Measurements from ENCODE around the gene TAS1R1. TPM values are rescaled to one million over a fixed set of nuclear protein-coding genes. Genes with fewer than 3 reads are reported as not detected.

Gene TAS1R1
- total and polyA plus RNA-seq, 9 of the 15 experiments (the other 6 are each of a cell fraction or from before 2014, with no cell fraction given) = 0.06 TPM; not detected in 8

DNA sequence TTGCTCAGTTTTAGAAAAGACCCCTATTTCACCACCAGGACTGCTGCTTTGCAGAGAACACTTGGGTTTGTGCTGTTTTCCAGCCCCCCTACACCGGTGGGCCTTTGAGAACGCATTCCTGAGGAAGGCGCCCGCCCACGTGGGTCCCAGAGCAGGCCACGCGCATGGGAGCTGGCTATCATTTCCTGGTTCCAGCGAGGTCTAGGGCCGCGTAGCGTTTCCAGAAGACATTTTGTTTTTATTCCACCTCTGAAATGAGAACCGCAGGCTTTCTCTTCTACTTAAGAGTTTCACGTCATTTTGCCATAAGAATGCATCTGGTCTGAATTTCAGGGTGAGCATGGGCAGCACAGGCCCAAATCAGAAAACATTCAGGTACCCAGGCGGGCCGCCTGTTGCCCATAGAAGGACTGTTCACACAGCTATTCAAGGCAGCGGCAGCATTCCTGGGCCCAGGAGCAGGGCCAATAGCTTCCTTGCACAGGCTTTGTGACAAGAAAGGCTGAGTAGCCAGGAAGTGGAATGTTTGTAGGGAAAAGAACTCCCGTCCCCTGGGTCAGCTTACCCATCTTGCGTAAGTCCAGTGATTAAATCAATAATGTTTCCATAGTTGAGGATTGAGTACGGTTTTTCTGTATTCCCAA is 48.9 kb downstream of the TAS1R1 start (continued):
- TF ChIP-seq TOE1 (IDR thresholded peaks at IDR 0.05; ENCODE audit: borderline replicate concordance) = peak; percentile 39; the same call in 1 of the 2 replicates
- peak; percentile 30; the same call in 1 of the 2 replicates for TF ChIP-seq TOE1 (CRISPR knock-in tag; IDR thresholded peaks at IDR 0.05; ENCODE audit: borderline replicate concordance, low read depth)
- TF ChIP-seq MTA1 (IDR thresholded peaks at IDR 0.05; ENCODE audit: borderline replicate concordance) = 0 out of 2 replicates have a peak, but pooled peaks have one; percentile 8
- TF ChIP-seq, protein P1, sequence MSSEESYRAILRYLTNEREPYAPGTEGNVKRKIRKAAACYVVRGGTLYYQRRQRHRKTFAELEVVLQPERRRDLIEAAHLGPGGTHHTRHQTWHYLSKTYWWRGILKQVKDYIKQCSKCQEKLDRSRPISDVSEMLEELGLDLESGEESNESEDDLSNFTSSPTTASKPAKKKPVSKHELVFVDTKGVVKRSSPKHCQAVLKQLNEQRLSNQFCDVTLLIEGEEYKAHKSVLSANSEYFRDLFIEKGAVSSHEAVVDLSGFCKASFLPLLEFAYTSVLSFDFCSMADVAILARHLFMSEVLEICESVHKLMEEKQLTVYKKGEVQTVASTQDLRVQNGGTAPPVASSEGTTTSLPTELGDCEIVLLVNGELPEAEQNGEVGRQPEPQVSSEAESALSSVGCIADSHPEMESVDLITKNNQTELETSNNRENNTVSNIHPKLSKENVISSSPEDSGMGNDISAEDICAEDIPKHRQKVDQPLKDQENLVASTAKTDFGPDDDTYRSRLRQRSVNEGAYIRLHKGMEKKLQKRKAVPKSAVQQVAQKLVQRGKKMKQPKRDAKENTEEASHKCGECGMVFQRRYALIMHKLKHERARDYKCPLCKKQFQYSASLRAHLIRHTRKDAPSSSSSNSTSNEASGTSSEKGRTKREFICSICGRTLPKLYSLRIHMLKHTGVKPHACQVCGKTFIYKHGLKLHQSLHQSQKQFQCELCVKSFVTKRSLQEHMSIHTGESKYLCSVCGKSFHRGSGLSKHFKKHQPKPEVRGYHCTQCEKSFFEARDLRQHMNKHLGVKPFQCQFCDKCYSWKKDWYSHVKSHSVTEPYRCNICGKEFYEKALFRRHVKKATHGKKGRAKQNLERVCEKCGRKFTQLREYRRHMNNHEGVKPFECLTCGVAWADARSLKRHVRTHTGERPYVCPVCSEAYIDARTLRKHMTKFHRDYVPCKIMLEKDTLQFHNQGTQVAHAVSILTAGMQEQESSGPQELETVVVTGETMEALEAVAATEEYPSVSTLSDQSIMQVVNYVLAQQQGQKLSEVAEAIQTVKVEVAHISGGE (CRISPR knock-in tag; IDR thresholded peaks at IDR 0.05) = peak in 2 of 3 experiments; percentile 9 to 65; a peak in 1 of 6 replicates
- TF ChIP-seq, protein P2, sequence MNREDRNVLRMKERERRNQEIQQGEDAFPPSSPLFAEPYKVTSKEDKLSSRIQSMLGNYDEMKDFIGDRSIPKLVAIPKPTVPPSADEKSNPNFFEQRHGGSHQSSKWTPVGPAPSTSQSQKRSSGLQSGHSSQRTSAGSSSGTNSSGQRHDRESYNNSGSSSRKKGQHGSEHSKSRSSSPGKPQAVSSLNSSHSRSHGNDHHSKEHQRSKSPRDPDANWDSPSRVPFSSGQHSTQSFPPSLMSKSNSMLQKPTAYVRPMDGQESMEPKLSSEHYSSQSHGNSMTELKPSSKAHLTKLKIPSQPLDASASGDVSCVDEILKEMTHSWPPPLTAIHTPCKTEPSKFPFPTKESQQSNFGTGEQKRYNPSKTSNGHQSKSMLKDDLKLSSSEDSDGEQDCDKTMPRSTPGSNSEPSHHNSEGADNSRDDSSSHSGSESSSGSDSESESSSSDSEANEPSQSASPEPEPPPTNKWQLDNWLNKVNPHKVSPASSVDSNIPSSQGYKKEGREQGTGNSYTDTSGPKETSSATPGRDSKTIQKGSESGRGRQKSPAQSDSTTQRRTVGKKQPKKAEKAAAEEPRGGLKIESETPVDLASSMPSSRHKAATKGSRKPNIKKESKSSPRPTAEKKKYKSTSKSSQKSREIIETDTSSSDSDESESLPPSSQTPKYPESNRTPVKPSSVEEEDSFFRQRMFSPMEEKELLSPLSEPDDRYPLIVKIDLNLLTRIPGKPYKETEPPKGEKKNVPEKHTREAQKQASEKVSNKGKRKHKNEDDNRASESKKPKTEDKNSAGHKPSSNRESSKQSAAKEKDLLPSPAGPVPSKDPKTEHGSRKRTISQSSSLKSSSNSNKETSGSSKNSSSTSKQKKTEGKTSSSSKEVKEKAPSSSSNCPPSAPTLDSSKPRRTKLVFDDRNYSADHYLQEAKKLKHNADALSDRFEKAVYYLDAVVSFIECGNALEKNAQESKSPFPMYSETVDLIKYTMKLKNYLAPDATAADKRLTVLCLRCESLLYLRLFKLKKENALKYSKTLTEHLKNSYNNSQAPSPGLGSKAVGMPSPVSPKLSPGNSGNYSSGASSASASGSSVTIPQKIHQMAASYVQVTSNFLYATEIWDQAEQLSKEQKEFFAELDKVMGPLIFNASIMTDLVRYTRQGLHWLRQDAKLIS (CRISPR knock-in tag; IDR thresholded peaks at IDR 0.05) = no peak
- no peak for TF ChIP-seq ZNF431 (CRISPR knock-in tag; IDR thresholded peaks at IDR 0.05)
- TF ChIP-seq, protein P3, sequence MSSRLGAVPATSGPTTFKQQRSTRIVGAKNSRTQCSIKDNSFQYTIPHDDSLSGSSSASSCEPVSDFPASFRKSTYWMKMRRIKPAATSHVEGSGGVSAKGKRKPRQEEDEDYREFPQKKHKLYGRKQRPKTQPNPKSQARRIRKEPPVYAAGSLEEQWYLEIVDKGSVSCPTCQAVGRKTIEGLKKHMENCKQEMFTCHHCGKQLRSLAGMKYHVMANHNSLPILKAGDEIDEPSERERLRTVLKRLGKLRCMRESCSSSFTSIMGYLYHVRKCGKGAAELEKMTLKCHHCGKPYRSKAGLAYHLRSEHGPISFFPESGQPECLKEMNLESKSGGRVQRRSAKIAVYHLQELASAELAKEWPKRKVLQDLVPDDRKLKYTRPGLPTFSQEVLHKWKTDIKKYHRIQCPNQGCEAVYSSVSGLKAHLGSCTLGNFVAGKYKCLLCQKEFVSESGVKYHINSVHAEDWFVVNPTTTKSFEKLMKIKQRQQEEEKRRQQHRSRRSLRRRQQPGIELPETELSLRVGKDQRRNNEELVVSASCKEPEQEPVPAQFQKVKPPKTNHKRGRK (tag; IDR thresholded peaks at IDR 0.05) = 0 out of 2 replicates have a peak, but pooled peaks have one; percentile 5
- 0 out of 4 replicates have a peak, but pooled peaks of 1 of the 2 experiments have one; percentile 9 for TF ChIP-seq SIX5 (IDR thresholded peaks at IDR 0.05; ENCODE audit: borderline replicate concordance in 1 of 2, insufficient read depth in 1 of 2, low read depth in 1 of 2, low read length in 2 of 2)
- TF ChIP-seq, protein P4, sequence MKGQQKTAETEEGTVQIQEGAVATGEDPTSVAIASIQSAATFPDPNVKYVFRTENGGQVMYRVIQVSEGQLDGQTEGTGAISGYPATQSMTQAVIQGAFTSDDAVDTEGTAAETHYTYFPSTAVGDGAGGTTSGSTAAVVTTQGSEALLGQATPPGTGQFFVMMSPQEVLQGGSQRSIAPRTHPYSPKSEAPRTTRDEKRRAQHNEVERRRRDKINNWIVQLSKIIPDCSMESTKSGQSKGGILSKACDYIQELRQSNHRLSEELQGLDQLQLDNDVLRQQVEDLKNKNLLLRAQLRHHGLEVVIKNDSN (CRISPR knock-in tag; IDR thresholded peaks at IDR 0.05) = peak; percentile 86
- no peak for TF ChIP-seq BDP1 (IDR thresholded peaks at IDR 0.05; ENCODE audit: insufficient read depth, insufficient read length)
- no peak for TF ChIP-seq ZNF174 (CRISPR knock-in tag; IDR thresholded peaks at IDR 0.05)
- TF ChIP-seq ZNF253 (CRISPR knock-in tag; conservative IDR thresholded peaks at IDR 0.05) = no peak
- TF ChIP-seq ZNF778 (CRISPR knock-in tag; IDR thresholded peaks at IDR 0.05) = no peak
- TF ChIP-seq KHSRP (IDR thresholded peaks at IDR 0.05) = no peak
- TF ChIP-seq SMARCE1 (IDR thresholded peaks at IDR 0.05) = no peak
- no peak for TF ChIP-seq ZNF77 (CRISPR knock-in tag; IDR thresholded peaks at IDR 0.05)
- no peak for TF ChIP-seq TCF7L2 (IDR thresholded peaks at IDR 0.05; ENCODE audit: low read depth, low read length)
- peak; percentile 55 for TF ChIP-seq POU5F1 (IDR thresholded peaks at IDR 0.05; ENCODE audit: borderline replicate concordance, low read depth, low read length, partially characterized antibody)
